ENCODE measurements around the gene RABAC1. TPM values are rescaled to one million over a fixed set of nuclear protein-coding genes. Genes with fewer than 3 reads are reported as not detected.

The RABAC1 gene
- total RNA-seq, 1 donor from 2014 or later = 134 TPM

DNA sequence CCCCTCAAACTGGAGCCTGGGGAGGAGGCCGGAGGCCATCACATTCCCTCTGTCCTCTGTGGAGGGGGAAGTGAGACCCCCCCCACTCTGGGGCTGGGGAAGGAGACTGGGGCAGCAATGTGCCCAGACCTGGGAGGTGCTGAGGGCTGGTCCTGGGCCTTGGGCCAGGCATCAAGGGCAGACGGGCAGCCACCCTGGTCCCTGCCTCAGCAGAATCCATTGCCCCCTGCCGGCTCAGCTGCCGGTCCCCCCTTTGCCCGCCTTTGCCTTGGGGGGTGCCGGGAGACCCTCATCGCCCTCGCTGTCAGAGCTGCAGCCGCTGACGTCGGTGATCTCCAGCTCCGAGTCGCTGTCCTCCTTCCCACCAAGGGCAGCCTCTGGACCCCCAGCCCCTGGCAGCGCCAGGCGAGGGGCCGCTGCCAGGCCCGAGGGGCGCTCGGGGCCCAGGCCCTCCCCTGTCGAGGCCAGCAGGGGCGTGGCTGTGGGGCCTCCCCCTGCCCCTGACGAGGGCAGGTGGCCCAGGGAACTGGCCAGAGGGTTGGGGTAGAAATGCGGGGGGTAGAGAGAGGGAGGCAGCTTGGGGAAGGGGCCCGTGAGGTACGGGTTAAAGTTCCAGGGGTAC is 51.0 kb downstream of the RABAC1 start:
- DNase-seq (no peak), ATAC-seq (no peak)
- intact Hi-C loops (cut with DNase I) = no loop called here
- TF ChIP-seq, protein P1, sequence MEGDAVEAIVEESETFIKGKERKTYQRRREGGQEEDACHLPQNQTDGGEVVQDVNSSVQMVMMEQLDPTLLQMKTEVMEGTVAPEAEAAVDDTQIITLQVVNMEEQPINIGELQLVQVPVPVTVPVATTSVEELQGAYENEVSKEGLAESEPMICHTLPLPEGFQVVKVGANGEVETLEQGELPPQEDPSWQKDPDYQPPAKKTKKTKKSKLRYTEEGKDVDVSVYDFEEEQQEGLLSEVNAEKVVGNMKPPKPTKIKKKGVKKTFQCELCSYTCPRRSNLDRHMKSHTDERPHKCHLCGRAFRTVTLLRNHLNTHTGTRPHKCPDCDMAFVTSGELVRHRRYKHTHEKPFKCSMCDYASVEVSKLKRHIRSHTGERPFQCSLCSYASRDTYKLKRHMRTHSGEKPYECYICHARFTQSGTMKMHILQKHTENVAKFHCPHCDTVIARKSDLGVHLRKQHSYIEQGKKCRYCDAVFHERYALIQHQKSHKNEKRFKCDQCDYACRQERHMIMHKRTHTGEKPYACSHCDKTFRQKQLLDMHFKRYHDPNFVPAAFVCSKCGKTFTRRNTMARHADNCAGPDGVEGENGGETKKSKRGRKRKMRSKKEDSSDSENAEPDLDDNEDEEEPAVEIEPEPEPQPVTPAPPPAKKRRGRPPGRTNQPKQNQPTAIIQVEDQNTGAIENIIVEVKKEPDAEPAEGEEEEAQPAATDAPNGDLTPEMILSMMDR (IDR thresholded peaks at IDR 0.05) = no peak
- Histone ChIP-seq H3K27me3 (peaks cover 11% of the 10 kb centered on the region), H3K4me1 (no peaks in the 10 kb centered on the region), H3K27ac (no peak overlapping the region), H3K36me3 (peaks cover 44% of the 10 kb centered on the region), H3K4me3 (no peak overlapping the region), H3K9me3 (no peaks in the 10 kb centered on the region)

DNA sequence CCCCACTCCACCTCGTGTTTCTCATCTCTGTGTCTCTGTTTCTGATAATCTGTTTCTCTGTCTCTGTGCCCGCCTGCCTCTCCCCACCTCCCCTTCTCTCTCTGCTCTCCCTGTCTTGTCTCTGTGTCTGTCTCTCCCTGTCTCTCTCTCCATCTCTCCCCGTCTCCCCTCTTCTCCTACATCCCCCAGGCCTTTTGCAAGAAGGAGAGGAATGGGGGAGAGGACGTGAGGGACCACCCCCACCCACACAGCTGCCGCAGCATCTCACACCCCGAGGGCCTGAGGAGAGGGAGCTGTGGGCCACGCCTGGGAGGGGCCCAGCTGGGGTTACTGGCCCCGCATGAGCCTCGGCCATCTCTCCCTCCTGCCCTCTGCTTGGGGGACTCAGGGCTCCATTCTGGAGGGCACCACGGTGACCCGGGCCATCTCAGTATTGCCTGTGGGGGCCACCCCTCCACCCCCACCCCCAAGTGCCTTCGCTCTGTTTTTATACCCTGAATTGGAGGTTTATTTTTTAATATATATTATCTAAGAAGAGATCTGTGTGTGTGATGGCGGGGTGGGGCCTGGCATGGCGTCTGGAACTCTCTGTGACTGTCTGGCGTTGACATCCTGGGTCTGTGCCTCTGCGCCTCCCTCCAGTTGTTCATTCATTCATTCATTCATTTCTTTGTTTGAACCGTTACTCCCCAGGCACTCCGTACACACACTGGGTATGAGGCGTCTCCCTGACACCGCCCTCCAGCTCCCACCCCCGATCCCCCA is 52.0 kb downstream of the RABAC1 start:
- Histone ChIP-seq H3K4me3 (no peak overlapping the region), H3K27ac (no peak overlapping the region), H3K4me1 (no peaks in the 10 kb centered on the region), H3K27me3 (peaks cover 4% of the 10 kb centered on the region), H3K36me3 (peaks cover 54% of the 10 kb centered on the region), H3K9me3 (no peaks in the 10 kb centered on the region)
- ATAC-seq (no peak), DNase-seq (no peak)
- intact Hi-C loops (cut with DNase I) = no loop called here
- TF ChIP-seq, protein P1 (IDR thresholded peaks at IDR 0.05) = no peak

Other genes starting within 250 kb of the RABAC1 start
- 732 TPM for gene CEACAM6, start 203.8 kb downstream of the RABAC1 start, total RNA-seq
- 1.2 TPM for gene CEACAM3, start 162.7 kb downstream of the RABAC1 start, total RNA-seq
- gene LYPD4, start 114.6 kb downstream of the RABAC1 start, total RNA-seq = not detected
- gene DMRTC2, start 114.3 kb downstream of the RABAC1 start, total RNA-seq = not detected
- gene RPS19, start 99.1 kb downstream of the RABAC1 start, total RNA-seq = 1,667 TPM
- 1.4 TPM for gene CD79A, start 82.0 kb downstream of the RABAC1 start, total RNA-seq
- gene ARHGEF1, start 76.1 kb downstream of the RABAC1 start, total RNA-seq = 197 TPM
- 0.43 TPM for gene ERFL, start 30.9 kb downstream of the RABAC1 start, total RNA-seq
- gene ATP1A3, start 34.9 kb upstream of the RABAC1 start, total RNA-seq = not detected
- gene GRIK5, start 110.9 kb upstream of the RABAC1 start, total RNA-seq = 0.29 TPM
- 13.6 TPM for gene ZNF574, start 116.8 kb upstream of the RABAC1 start, total RNA-seq
- gene POU2F2, start 173.1 kb upstream of the RABAC1 start, total RNA-seq = 6.1 TPM

Measured in upper lobe of right lung (tissue), 1 donor.